CD4-positive, alpha-beta T cell treated with Interleukin-2 at 100 ng/mL for 4 hours (primary cell): ENCODE data around the gene SMAD5.

Experiments used
- DNase-seq: peaks from one replicate; pipeline ENCODE4 v3.0.0-alpha.2; 2020; ENCODE audit warnings: low spot score

The SMAD5 gene

GRCh38 chr5:136225796-136226195, 93.2 kb downstream of the SMAD5 start:
- DNase-seq = no peak

DNA sequence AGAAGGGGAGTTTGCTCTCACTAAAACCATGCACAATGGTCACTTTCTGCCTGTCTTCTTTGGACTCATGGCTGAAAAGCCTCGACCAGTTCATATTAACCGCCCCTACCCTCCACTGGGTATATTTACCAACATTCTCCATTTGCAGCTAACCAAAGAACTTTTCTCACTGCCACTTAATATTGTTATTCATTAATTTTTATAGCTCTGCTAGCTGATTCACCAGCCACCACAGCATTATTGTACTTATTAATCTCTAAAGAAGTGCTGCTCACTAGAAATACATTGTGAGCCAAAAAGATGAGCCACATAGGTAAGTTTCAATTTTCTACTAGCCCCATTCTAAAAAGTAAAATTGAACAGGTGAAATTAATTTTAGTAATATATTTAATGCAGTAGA, 93.8 kb downstream of the SMAD5 start:
- DNase-seq = no peak

DNA sequence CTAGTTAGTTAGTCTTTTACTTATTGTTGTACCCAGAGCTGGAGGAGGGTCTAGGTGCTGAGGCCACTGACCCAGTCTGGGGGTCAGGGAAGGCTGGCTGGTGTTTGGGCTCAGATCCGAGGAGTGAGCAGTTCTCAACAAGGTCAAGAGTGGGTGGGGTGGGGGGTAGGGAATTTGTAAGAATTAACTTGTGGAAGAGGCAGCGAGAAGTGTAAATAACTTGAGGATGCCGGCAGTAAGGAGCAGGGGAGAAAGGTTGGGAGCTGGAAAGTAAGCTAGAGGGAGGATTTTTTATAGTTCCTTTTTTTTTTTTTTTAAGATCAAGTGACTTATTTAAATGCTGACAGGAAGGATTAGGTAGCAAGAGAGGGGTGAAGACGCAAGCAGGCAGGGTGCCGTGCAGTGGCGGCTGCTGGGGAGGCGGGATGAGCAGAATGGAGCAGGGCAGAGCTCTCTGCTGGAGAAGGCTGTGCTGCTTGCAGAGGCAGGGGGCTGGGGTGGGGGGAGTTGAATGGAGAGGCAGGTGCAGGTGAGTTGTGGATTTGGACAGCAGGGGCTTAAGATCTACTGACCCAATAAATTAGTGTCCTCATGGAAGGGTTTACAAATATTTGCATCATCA, 95.6 kb downstream of the SMAD5 start:
- no peak for DNase-seq

GRCh38 chr5:136230176-136230575, 97.5 kb downstream of the SMAD5 start:
- no peak for DNase-seq

- DNase-seq = no peak
Observed at GRCh38 chr5:136232316-136232715, 99.7 kb downstream of the SMAD5 start.
